Measurements from ENCODE around the gene UBTD1. TPM values are rescaled to one million over a fixed set of nuclear protein-coding genes. Genes with fewer than 3 reads are reported as not detected.
A peak's percentile ranks its signal among the peaks of the same experiment; 100 is the strongest.

The UBTD1 gene
- total RNA-seq, 2 donors from 2014 or later = 10.2 to 20.4 TPM

DNA sequence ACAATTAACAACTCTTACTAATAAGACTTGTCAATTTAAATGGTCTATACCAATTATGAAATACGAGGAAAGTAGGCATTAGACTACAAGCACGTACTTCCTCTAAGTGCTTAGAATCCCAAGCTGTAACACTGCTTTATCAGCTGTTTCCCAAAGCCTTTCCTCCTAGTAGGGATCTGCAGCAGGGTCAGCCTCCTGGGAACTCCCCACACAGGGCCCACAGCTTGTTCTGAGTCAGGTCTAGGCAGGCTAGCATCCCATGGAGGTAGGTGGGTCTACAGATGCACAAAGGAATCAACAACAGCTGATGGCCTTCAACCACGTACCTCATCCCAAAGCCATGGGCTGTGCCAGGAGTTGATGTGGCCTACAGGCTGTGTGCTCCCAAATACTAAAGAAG, 15.2 kb upstream of the UBTD1 start:
- no peaks in the 10 kb centered on the region for H3K27me3 ChIP-seq (replicated peaks; ENCODE audit: insufficient read depth)
- TF ChIP-seq, protein P1, sequence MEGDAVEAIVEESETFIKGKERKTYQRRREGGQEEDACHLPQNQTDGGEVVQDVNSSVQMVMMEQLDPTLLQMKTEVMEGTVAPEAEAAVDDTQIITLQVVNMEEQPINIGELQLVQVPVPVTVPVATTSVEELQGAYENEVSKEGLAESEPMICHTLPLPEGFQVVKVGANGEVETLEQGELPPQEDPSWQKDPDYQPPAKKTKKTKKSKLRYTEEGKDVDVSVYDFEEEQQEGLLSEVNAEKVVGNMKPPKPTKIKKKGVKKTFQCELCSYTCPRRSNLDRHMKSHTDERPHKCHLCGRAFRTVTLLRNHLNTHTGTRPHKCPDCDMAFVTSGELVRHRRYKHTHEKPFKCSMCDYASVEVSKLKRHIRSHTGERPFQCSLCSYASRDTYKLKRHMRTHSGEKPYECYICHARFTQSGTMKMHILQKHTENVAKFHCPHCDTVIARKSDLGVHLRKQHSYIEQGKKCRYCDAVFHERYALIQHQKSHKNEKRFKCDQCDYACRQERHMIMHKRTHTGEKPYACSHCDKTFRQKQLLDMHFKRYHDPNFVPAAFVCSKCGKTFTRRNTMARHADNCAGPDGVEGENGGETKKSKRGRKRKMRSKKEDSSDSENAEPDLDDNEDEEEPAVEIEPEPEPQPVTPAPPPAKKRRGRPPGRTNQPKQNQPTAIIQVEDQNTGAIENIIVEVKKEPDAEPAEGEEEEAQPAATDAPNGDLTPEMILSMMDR (IDR thresholded peaks at IDR 0.05) = no peak
- DNase-seq (ENCODE audit: low spot score) = no peak
- H3K9me3 ChIP-seq = no peaks in the 10 kb centered on the region
- H3K27ac ChIP-seq = no peak overlapping the region
- peaks cover 2 to 4% of the 10 kb centered on the region in 2 donors for H3K4me1 ChIP-seq (ENCODE audit: control insufficient read depth in 1 of 2, low read depth in 2 of 2)
- no peak for ATAC-seq (ENCODE audit: insufficient number of reproducible peaks, low FRiP score, low read depth)
- peaks cover 26% of the 10 kb centered on the region for H3K36me3 ChIP-seq
- H3K4me3 ChIP-seq = no peak overlapping the region

DNA sequence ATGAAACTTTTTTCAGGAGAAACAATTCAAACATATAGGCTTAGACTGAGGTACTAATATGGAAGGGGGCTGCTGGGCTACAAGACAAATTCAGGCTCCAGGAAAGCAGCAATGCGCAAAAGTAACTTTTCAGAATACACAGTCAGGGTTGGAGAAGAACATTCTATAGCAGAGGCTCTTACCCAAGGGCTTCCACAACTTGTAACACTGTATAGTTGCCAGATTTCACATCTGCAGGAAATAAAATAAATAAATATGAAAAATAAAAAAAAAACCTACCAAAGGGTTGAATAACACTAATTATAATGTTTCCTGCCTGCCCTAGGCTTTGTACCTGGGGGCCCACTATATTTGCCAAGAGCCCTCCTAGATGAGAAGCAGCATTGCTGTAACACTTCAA, 14.8 kb upstream of the UBTD1 start:
- Histone ChIP-seq H3K27ac (no peak overlapping the region), H3K36me3 (peaks cover 25% of the 10 kb centered on the region), H3K4me1 (ENCODE audit: control insufficient read depth in 1 of 2, low read depth in 2 of 2) (peaks cover 5 to 8% of the 10 kb centered on the region in 2 donors), H3K27me3 (replicated peaks; ENCODE audit: insufficient read depth) (no peaks in the 10 kb centered on the region), H3K9me3 (no peaks in the 10 kb centered on the region), H3K4me3 (no peak overlapping the region)
- no peak for DNase-seq (ENCODE audit: low spot score)
- no peak for ATAC-seq (ENCODE audit: insufficient number of reproducible peaks, low FRiP score, low read depth)
- TF ChIP-seq, protein P1 (IDR thresholded peaks at IDR 0.05) = no peak

DNA sequence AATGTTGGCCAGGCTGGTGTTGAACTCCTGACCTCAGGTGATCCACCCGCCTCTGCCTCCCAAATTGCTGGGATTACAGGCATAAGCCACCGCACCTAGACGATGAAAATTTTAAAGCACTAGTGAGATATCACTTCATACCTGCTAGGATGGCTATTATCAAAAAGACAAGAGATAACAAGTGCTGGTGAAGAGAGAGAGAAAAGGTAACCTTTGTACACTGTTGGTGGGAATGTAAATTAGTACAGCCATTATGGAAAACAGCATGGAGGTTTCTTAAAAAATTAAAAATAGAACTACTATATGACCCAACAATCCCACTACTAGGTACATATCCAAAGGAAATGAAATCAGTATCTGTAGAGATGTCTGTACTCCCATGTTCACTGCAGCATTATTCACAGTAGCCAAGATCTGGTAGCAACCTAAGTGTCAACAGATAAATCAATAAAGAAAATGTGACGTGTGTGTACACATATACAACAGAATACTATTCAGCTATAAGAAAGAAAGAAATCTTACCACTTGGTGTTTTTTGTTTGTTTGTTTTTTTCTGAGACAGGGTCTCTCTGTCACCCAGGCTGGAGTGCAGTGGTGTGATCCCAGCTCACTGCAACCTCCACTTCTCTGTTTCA, 13.0 kb upstream of the UBTD1 start:
- no peaks in the 10 kb centered on the region for H3K27me3 ChIP-seq (replicated peaks; ENCODE audit: insufficient read depth)
- no peaks in the 10 kb centered on the region for H3K9me3 ChIP-seq
- DNase-seq (ENCODE audit: low spot score) = no peak
- no peak for ATAC-seq (ENCODE audit: insufficient number of reproducible peaks, low FRiP score, low read depth)
- H3K27ac ChIP-seq = no peak overlapping the region
- TF ChIP-seq, protein P1 (IDR thresholded peaks at IDR 0.05) = no peak
- peaks cover 15 to 20% of the 10 kb centered on the region in 2 donors for H3K4me1 ChIP-seq (ENCODE audit: control insufficient read depth in 1 of 2, low read depth in 2 of 2)
- peaks cover 8% of the 10 kb centered on the region for H3K36me3 ChIP-seq
- H3K4me3 ChIP-seq = no peak overlapping the region

DNA sequence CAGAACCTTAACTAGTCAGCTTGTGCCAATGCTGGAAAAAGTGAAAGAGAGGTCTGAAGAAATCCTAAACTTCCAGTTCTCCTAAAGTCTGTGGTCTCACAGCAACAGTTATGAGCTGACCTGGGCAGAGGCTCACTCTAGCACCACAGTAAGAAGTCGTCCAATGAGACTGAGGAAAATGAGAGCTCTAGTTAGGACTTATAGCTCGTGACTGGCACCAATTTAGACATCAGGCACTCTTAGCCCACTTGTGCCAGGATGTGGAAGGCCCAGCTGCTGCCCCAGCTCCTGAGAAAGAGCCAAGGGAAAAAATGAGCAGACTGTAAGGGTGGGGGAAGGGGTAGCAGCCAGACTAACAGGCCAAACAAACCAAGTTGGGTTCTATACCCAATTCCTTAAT, 8.1 kb upstream of the UBTD1 start:
- Histone ChIP-seq H3K4me1 (ENCODE audit: control insufficient read depth in 1 of 2, low read depth in 2 of 2) (peaks cover 25 to 41% of the 10 kb centered on the region in 2 donors), H3K27ac (peak overlapping the region; percentile 50 to 75), H3K9me3 (no peaks in the 10 kb centered on the region), H3K27me3 (replicated peaks; ENCODE audit: insufficient read depth) (no peaks in the 10 kb centered on the region), H3K36me3 (no peaks in the 10 kb centered on the region), H3K4me3 (no peak overlapping the region)
- TF ChIP-seq, protein P1 (IDR thresholded peaks at IDR 0.05) = no peak
- DNase-seq (ENCODE audit: low spot score) (no peak), ATAC-seq (ENCODE audit: insufficient number of reproducible peaks, low FRiP score, low read depth) (peak; percentile 59)

DNA sequence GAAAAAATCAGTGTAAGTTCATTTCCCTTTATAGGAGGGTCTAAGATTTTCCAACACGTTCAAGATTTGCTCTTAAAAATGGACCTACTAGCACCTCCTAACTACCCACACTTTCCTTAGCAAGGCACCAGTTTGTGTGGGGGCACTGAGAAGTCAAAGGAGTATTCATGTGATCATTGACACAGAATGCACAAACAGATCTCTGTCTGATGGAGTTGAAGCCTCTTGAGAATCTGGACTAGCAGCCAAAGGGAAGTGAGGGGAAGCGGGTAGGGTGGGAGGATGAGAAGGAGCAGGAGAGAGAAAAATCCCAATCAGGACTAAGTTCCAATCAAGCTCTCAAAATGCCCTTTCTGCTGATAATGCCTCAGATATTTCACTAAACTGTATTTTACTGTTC, 4.6 kb upstream of the UBTD1 start:
- peak overlapping the region; percentile 11 to 15 for H3K27ac ChIP-seq
- H3K27me3 ChIP-seq (replicated peaks; ENCODE audit: insufficient read depth) = no peaks in the 10 kb centered on the region
- no peaks in the 10 kb centered on the region for H3K9me3 ChIP-seq
- peaks cover 26 to 55% of the 10 kb centered on the region in 2 donors for H3K4me1 ChIP-seq (ENCODE audit: control insufficient read depth in 1 of 2, low read depth in 2 of 2)
- TF ChIP-seq, protein P1 (IDR thresholded peaks at IDR 0.05) = no peak
- ATAC-seq (ENCODE audit: insufficient number of reproducible peaks, low FRiP score, low read depth) = no peak
- no peak for DNase-seq (ENCODE audit: low spot score)
- no peaks in the 10 kb centered on the region for H3K36me3 ChIP-seq
- no peak overlapping the region for H3K4me3 ChIP-seq

Measured in thoracic aorta (tissue), 2 donors.